ENCODE data around the gene NCOA4. TPM values are rescaled to one million over a fixed set of nuclear protein-coding genes. Genes with fewer than 3 reads are reported as not detected.
"Not testable (repeated sequence)": the region's sequence is repeated elsewhere in the genome, so short reads cannot be mapped to it uniquely, and the experiment has no call there.

The NCOA4 gene
- total RNA-seq, 1 donor from 2014 or later: 72.3 TPM

DNA sequence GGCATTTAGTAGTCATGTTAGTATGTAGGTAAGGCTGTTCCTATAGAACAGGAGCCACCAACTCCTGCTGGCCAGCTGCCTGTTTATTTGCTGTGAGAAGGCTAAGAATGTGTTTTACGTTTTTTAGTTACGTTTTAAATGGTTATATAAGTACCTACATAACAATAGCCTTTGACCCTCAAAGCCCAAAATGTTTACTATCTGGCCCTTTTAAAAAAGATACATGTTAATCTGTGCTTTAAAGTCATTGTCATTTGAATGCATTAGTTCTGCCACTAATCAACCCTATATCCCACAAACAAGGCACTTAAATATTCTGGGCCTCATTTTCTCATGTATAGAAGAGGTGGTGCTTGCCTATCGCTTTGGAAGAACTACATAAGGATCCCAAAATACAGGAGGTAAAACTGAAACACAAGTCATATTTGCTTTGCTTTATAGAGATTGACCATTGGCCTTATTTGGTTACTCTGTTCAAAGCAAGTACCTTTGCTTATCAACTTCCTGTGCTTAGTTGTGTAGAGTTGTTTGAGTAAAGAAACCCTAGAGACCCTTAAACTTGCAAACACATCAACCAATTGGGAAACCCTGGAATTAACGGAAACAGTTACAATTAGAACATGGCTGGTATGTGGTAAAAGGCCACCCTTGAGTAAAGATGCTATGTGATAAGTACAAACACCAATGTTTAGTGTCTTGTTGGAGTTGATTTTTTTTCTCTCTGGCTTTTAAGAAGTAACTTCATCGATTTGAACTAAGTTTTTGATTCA, 32.2 kb downstream of the NCOA4 start:
- Mint-ChIP-seq H3K27ac (no peak overlapping the region), H3K9me3 (peaks cover 11% of the 10 kb centered on the region), H3K36me3 (peaks cover 48% of the 10 kb centered on the region)

GRCh38 chr10:45997557-45997956, 32.9 kb downstream of the NCOA4 start:
- H3K27ac Mint-ChIP-seq: no peak overlapping the region

More for the DNA sequence above, 32.2 kb downstream of the NCOA4 start:
- no peaks in the 10 kb centered on the region for H3K27me3 Mint-ChIP-seq (ENCODE audit: low read depth)
- TF ChIP-seq, protein P1, sequence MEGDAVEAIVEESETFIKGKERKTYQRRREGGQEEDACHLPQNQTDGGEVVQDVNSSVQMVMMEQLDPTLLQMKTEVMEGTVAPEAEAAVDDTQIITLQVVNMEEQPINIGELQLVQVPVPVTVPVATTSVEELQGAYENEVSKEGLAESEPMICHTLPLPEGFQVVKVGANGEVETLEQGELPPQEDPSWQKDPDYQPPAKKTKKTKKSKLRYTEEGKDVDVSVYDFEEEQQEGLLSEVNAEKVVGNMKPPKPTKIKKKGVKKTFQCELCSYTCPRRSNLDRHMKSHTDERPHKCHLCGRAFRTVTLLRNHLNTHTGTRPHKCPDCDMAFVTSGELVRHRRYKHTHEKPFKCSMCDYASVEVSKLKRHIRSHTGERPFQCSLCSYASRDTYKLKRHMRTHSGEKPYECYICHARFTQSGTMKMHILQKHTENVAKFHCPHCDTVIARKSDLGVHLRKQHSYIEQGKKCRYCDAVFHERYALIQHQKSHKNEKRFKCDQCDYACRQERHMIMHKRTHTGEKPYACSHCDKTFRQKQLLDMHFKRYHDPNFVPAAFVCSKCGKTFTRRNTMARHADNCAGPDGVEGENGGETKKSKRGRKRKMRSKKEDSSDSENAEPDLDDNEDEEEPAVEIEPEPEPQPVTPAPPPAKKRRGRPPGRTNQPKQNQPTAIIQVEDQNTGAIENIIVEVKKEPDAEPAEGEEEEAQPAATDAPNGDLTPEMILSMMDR (IDR thresholded peaks at IDR 0.05; ENCODE audit: unreplicated experiment): no peak
- H3K4me1 Mint-ChIP-seq: no peaks in the 10 kb centered on the region
- no peak overlapping the region for H3K4me3 Mint-ChIP-seq
- DNase-seq (ENCODE audit: low spot score in 2 of 2, unreplicated experiment in 2 of 2): no peak

DNA sequence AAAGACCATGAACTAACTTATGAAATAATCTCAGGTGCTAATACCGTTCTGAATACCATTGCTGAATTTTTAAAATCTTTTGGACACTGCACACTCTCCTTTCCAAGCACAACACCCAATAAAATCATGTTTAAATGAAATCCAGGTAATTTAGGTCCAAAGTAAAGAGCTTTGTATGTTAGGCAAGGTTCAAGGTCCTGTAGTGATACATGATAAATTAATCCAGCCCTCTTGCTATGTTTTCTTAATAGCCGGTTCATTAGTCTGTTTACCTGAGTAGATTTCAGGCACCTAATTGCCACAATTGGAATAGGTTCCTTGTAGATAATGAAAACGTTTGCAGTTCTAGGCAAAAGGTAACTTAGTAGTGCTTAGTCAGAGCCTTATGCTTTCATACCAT, 44.8 kb downstream of the NCOA4 start:
- not testable (repeated sequence) for H3K27ac Mint-ChIP-seq; H3K27me3 Mint-ChIP-seq (ENCODE audit: low read depth)

More at GRCh38 chr10:45997557-45997956, 32.9 kb downstream of the NCOA4 start:
- H3K36me3 Mint-ChIP-seq: peaks cover 51% of the 10 kb centered on the region
- DNase-seq (ENCODE audit: low spot score in 2 of 2, unreplicated experiment in 2 of 2): no peak
- H3K4me3 Mint-ChIP-seq: no peak overlapping the region
- H3K4me1 Mint-ChIP-seq: no peaks in the 10 kb centered on the region
- peaks cover 11% of the 10 kb centered on the region for H3K9me3 Mint-ChIP-seq
- no peaks in the 10 kb centered on the region for H3K27me3 Mint-ChIP-seq (ENCODE audit: low read depth)
- TF ChIP-seq, protein P1 (IDR thresholded peaks at IDR 0.05; ENCODE audit: unreplicated experiment): no peak

GRCh38 chr10:45984473-45984872, 46.0 kb downstream of the NCOA4 start:
- not testable (repeated sequence) for H3K36me3 Mint-ChIP-seq; H3K9me3 Mint-ChIP-seq; H3K27me3 Mint-ChIP-seq (ENCODE audit: low read depth); H3K4me1 Mint-ChIP-seq; H3K27ac Mint-ChIP-seq; H3K4me3 Mint-ChIP-seq; DNase-seq (ENCODE audit: low spot score in 2 of 2, unreplicated experiment in 2 of 2)

More for the DNA sequence above, 44.8 kb downstream of the NCOA4 start:
- H3K36me3 Mint-ChIP-seq; H3K9me3 Mint-ChIP-seq; H3K4me1 Mint-ChIP-seq; DNase-seq (ENCODE audit: low spot score in 2 of 2, unreplicated experiment in 2 of 2); H3K4me3 Mint-ChIP-seq: not testable (repeated sequence)

DNA sequence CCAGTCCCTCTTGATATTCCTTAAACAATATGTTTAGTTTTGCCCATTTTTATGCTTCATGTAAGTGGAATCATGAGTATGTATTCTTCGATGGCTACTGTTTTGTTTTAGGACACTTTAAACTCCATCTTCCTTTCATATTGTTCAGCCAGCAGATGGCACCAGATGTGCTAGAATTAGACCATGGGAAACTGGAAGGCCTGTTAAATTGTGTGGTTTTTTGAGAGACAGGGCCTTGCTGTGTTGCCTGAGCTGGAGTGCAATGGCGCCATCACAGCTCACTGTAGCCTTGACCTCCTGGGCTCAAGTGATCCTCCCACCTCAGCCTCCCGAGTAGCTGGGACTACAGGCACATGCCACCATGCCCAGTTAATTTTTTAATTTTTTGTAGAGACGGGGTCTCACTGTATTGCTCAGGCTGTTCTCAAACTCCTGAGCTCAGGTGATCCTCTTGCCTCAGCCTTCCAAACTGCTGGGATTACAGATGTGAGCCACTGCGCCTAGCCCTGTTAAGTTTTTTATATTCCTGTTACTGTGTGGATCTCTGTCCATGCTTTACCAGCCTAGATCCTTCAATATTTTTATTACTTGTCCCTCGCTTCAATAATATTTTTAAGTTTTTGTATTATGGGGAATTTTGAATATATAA, 46.8 kb downstream of the NCOA4 start:
- DNase-seq (ENCODE audit: low spot score in 2 of 2, unreplicated experiment in 2 of 2); H3K4me3 Mint-ChIP-seq; H3K27me3 Mint-ChIP-seq (ENCODE audit: low read depth); H3K4me1 Mint-ChIP-seq; H3K27ac Mint-ChIP-seq; H3K9me3 Mint-ChIP-seq: not testable (repeated sequence)
- peaks cover 11% of the 10 kb centered on the region for H3K36me3 Mint-ChIP-seq

GRCh38 chr10:45981367-45981766, 49.1 kb downstream of the NCOA4 start:
- not testable (repeated sequence) for H3K9me3 Mint-ChIP-seq; H3K27me3 Mint-ChIP-seq (ENCODE audit: low read depth); H3K27ac Mint-ChIP-seq; DNase-seq (ENCODE audit: low spot score in 2 of 2, unreplicated experiment in 2 of 2); H3K4me3 Mint-ChIP-seq; H3K4me1 Mint-ChIP-seq
- H3K36me3 Mint-ChIP-seq: peaks cover 16% of the 10 kb centered on the region

DNA sequence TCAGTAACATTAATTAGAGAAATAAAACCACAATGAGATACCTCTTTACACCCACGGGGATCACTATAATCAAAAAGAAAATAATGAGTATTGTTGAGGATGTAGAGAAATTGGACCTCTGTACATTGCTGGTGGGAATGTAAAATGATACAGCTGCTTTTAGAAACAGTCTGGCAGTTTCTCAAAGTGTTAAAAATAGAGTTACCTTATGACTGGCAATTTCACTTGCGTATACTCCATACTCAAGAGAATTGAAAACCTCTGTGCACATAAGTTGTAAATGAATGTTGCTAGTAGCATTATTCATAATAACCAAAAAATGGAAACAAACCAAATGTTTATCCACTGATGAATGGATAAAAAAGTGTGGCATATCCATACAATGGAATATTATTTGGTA, 51.9 kb downstream of the NCOA4 start:
- H3K4me1 Mint-ChIP-seq; DNase-seq (ENCODE audit: low spot score in 2 of 2, unreplicated experiment in 2 of 2); H3K27me3 Mint-ChIP-seq (ENCODE audit: low read depth); H3K9me3 Mint-ChIP-seq; H3K4me3 Mint-ChIP-seq; H3K27ac Mint-ChIP-seq: not testable (repeated sequence)
- H3K36me3 Mint-ChIP-seq: peaks cover 11% of the 10 kb centered on the region

DNA sequence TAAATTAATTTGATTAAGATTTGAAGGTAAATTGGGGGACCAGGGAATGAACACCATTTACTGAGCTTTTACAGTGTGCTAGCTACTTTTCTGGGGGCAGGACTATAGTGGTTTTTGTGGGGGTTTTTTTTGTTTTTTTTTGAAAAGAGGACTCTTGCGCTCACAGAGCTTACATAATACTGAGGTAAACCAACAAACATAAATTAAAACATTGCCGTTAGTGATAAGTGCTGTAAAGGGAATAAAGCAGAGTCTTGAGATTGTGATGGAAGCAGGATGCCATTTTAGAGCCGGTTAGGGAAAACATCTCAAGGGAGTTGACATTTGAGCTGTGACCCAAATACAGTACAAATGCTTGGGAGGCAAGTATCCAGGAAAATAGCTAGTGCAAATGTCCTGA, 56.4 kb downstream of the NCOA4 start:
- not testable (repeated sequence) for H3K36me3 Mint-ChIP-seq; DNase-seq (ENCODE audit: low spot score in 2 of 2, unreplicated experiment in 2 of 2); H3K9me3 Mint-ChIP-seq; H3K27ac Mint-ChIP-seq; H3K27me3 Mint-ChIP-seq (ENCODE audit: low read depth)
- Mint-ChIP-seq H3K4me1 (peaks cover 32% of the 10 kb centered on the region), H3K4me3 (peak overlapping the region; percentile 34)

DNA sequence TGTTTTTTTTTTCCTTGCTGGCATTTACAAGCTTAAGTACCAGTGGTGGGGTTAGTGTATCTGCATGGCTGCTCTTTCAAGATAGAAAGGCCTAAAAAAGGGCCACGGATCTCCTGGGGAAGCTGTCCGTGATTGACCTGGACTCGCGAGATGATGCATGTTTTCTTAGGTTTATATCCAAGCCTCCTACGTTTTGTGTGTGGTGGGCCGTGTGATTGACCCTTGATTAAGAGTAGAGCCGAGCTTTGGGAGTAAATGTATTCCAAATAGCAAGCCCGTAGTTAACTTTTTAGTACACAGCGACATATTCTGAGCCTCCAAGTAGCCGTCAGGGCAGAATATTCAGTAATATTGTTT, 57.6 kb downstream of the NCOA4 start:
- not testable (repeated sequence) for H3K36me3 Mint-ChIP-seq; DNase-seq (ENCODE audit: low spot score in 2 of 2, unreplicated experiment in 2 of 2); H3K9me3 Mint-ChIP-seq; H3K27me3 Mint-ChIP-seq (ENCODE audit: low read depth)
- H3K4me3 Mint-ChIP-seq: peak overlapping the region; percentile 98
- peaks cover 32% of the 10 kb centered on the region for H3K4me1 Mint-ChIP-seq
- H3K27ac Mint-ChIP-seq: peak overlapping the region; percentile 96

- not testable (repeated sequence) for H3K36me3 Mint-ChIP-seq; H3K27me3 Mint-ChIP-seq (ENCODE audit: low read depth); H3K9me3 Mint-ChIP-seq
- Mint-ChIP-seq H3K27ac (peak within 1 kb of the TSS; percentile 97), H3K4me1 (peaks cover 32% of the 10 kb centered on the region), H3K4me3 (peak within 1 kb of the TSS; percentile 98)
- DNase-seq (ENCODE audit: low spot score in 2 of 2, unreplicated experiment in 2 of 2): peak; percentile 58 to 85
Observed at GRCh38 chr10:45972106-45972812, 58.2 kb downstream of the NCOA4 start, which contains the start of gene TIMM23. Gene TIMM23 (plus strand): TSS chr10:45972489. CDS start chr10:45972625, 136 bp downstream.

GRCh38 chr10:45971742-45972105, 58.7 kb downstream of the NCOA4 start:
- H3K36me3 Mint-ChIP-seq; H3K9me3 Mint-ChIP-seq; H3K27me3 Mint-ChIP-seq (ENCODE audit: low read depth): not testable (repeated sequence)
- H3K4me3 Mint-ChIP-seq: peak overlapping the region; percentile 98
- DNase-seq (ENCODE audit: low spot score in 2 of 2, unreplicated experiment in 2 of 2): peak in 1 of 2 experiments; percentile 43
- H3K27ac Mint-ChIP-seq: peak overlapping the region; percentile 97
- peaks cover 32% of the 10 kb centered on the region for H3K4me1 Mint-ChIP-seq

GRCh38 chr10:45971019-45971418, 59.4 kb downstream of the NCOA4 start:
- H3K9me3 Mint-ChIP-seq; H3K27me3 Mint-ChIP-seq (ENCODE audit: low read depth); H3K36me3 Mint-ChIP-seq; DNase-seq (ENCODE audit: low spot score in 2 of 2, unreplicated experiment in 2 of 2): not testable (repeated sequence)
- peaks cover 32% of the 10 kb centered on the region for H3K4me1 Mint-ChIP-seq
- peak overlapping the region; percentile 97 for H3K27ac Mint-ChIP-seq
- H3K4me3 Mint-ChIP-seq: peak overlapping the region; percentile 98

Measured in mesothelial cell of epicardium (in vitro differentiated cells).